WTC11 (cell line): ENCODE data around the gene CNOT3. TPM values are rescaled to one million over a fixed set of nuclear protein-coding genes. Genes with fewer than 3 reads are reported as not detected.

ENCODE experiments used
- ATAC-seq: fragments of 200-7000 bp; cut with Tn5 transposase; 2 replicates; pipeline ENCODE4 v1.10.0; 2021; ENCODE audit warnings: mild to moderate bottlenecking, moderate library complexity
- Bru-seq: library from RNA; stranded (reverse); fragments of 400-500 nt; gene quantifications from one replicate; lab custom pipeline; 2021; lab: Mats Ljungman, UMichigan
- CTCF ChIA-PET: fragments of 300-600 bp; sonication (Branson Sonifier 250); formaldehyde crosslinking; loops from one replicate; lab custom pipeline; 2021; ENCODE audit warnings: antibody characterized with exemption; lab: Charles Lee
- POLR2A ChIA-PET: fragments of 350-600 bp; sonication (Branson Sonifier 250); formaldehyde crosslinking; loops from one replicate; lab custom pipeline; 2021; ENCODE audit warnings: antibody characterized with exemption; lab: Charles Lee
- DNase-seq: peaks from one replicate; pipeline ENCODE4 v3.0.0; 2021; ENCODE audit warnings: low spot score
- H3K27ac Mint-ChIP-seq: 2 replicates; pipeline ENCODE4 v1.8.0; 2021; ENCODE audit warnings: mixed read lengths
- H3K27me3 Mint-ChIP-seq: 2 replicates; pipeline ENCODE4 v1.8.0; 2021; ENCODE audit warnings: low read depth, mild to moderate bottlenecking, moderate library complexity, mixed read lengths
- H3K36me3 Mint-ChIP-seq: 2 replicates; pipeline ENCODE4 v1.8.0; 2021; ENCODE audit warnings: mixed read lengths
- H3K4me1 Mint-ChIP-seq: 2 replicates; pipeline ENCODE4 v1.8.0; 2022; ENCODE audit warnings: mixed read lengths
- H3K4me3 Mint-ChIP-seq: 2 replicates; pipeline ENCODE4 v1.8.0; 2021; ENCODE audit warnings: mild to moderate bottlenecking, moderate library complexity, mixed read lengths
- H3K9me3 Mint-ChIP-seq: 2 replicates; pipeline ENCODE4 v1.8.0; 2021; ENCODE audit warnings: mixed read lengths
- AR ChIP-seq: fragments of 250-450 bp; sonication (Bioruptor Pico); IDR thresholded peaks from 2 replicates; pipeline ENCODE4 v1.9.0; 2021; ENCODE audit warnings: mild to moderate bottlenecking
- ATF3 ChIP-seq: sonication (generic); formaldehyde crosslinking; conservative IDR thresholded peaks from 2 replicates; pipeline ENCODE4 v1.8.1; 2022; ENCODE audit warnings: mild to moderate bottlenecking, missing genetic modification reagents
- CREM ChIP-seq: sonication (generic); formaldehyde crosslinking; IDR thresholded peaks from 2 replicates; pipeline ENCODE4 v1.8.1; 2022; ENCODE audit warnings: mild to moderate bottlenecking, missing genetic modification reagents, moderate library complexity
- E2F5 ChIP-seq: sonication (generic); formaldehyde crosslinking; IDR thresholded peaks from 2 replicates; pipeline ENCODE4 v1.8.1; 2022; ENCODE audit warnings: mild to moderate bottlenecking, moderate library complexity, missing genetic modification reagents
- FOXJ3 ChIP-seq: sonication (generic); formaldehyde crosslinking; IDR thresholded peaks from 2 replicates; pipeline ENCODE4 v1.9.0; 2021; ENCODE audit warnings: missing genetic modification reagents, mild to moderate bottlenecking, borderline replicate concordance
- IRF1 ChIP-seq: sonication (generic); formaldehyde crosslinking; IDR thresholded peaks from 2 replicates; pipeline ENCODE4 v1.8.0; 2023; ENCODE audit warnings: missing genetic modification reagents
- IRF2 ChIP-seq: sonication (generic); formaldehyde crosslinking; IDR thresholded peaks from 2 replicates; pipeline ENCODE4 v1.8.0; 2022; ENCODE audit warnings: low read depth, missing genetic modification reagents, borderline replicate concordance
- KAT7 ChIP-seq: sonication (generic); formaldehyde crosslinking; IDR thresholded peaks from 2 replicates; pipeline ENCODE4 v1.8.1; 2023; ENCODE audit warnings: missing genetic modification reagents, mild to moderate bottlenecking, borderline replicate concordance
- MAX ChIP-seq: sonication (generic); formaldehyde crosslinking; IDR thresholded peaks from 2 replicates; pipeline ENCODE4 v1.8.0; 2022; ENCODE audit warnings: mild to moderate bottlenecking, missing genetic modification reagents
- PREB ChIP-seq: sonication (generic); formaldehyde crosslinking; IDR thresholded peaks from 2 replicates; pipeline ENCODE4 v1.8.1; 2022; ENCODE audit warnings: mild to moderate bottlenecking, missing genetic modification reagents, moderate library complexity, borderline replicate concordance
- RELA ChIP-seq: sonication (generic); formaldehyde crosslinking; IDR thresholded peaks from 2 replicates; pipeline ENCODE4 v1.8.1; 2022; ENCODE audit warnings: missing genetic modification reagents, mild to moderate bottlenecking, borderline replicate concordance
- TP53 ChIP-seq: sonication (generic); formaldehyde crosslinking; IDR thresholded peaks from 2 replicates; pipeline ENCODE4 v1.8.1; 2023; ENCODE audit warnings: mild to moderate bottlenecking, missing genetic modification reagents
- ZBTB43 ChIP-seq: sonication (generic); formaldehyde crosslinking; IDR thresholded peaks from 2 replicates; pipeline ENCODE4 v1.8.1; 2023; ENCODE audit warnings: mild to moderate bottlenecking, missing genetic modification reagents
- ZNF219 ChIP-seq: sonication (generic); formaldehyde crosslinking; IDR thresholded peaks from 2 replicates; pipeline ENCODE4 v1.8.0; 2023; ENCODE audit warnings: missing genetic modification reagents, mild to moderate bottlenecking, borderline replicate concordance
- ZNF281 ChIP-seq: sonication (generic); formaldehyde crosslinking; IDR thresholded peaks from 2 replicates; pipeline ENCODE4 v1.8.0; 2023; ENCODE audit warnings: mild to moderate bottlenecking, missing genetic modification reagents
- ZNF423 ChIP-seq: fragments of 250-450 bp; sonication (Bioruptor Pico); IDR thresholded peaks from 2 replicates; pipeline ENCODE4 v2.1.2; 2022; ENCODE audit warnings: mild to moderate bottlenecking, moderate library complexity
- ZNF425 ChIP-seq: fragments of 250-450 bp; sonication (Bioruptor Pico); conservative IDR thresholded peaks from 2 replicates; pipeline ENCODE4 v1.9.0; 2021; ENCODE audit warnings: mild to moderate bottlenecking
- long read RNA-seq, 3 experiments: library from RNA in 1 of 3; library from capped mRNA in 1 of 3; library from polyadenylated mRNA in 1 of 3; unstranded in 2 of 3; stranded (forward) in 1 of 3; transcript quantifications; one replicate each; pipeline ENCODE4 v2.0.0, GENCODE V29; 2021
- total RNA-seq: library from RNA; stranded (reverse); gene quantifications from 3 replicates; pipeline ENCODE4 v1.2.3, GENCODE V29; 2021

The CNOT3 gene
- total RNA-seq (90.7 to 96.8 TPM (median 93.3 TPM) in 3 replicates), Bru-seq, nascent RNA (percentile 75 among the genes with signal in this experiment)
- long read RNA-seq, experiment 1, full-length matches to known transcripts = 196 of 392 reads
- long read RNA-seq, experiment 1, partial matches to known transcripts = 51 of 392 reads
- long read RNA-seq, experiment 1, other reads (novel, unspliced or antisense) = 145 of 392 reads
- long read RNA-seq, experiment 2, transcript CNOT3-201 (18 exons, 2,890 nt) = major isoform, 19 of 102 reads
- long read RNA-seq, experiment 2, partial matches to known transcripts = 43 of 102 reads
- long read RNA-seq, experiment 2, other reads (novel, unspliced or antisense) = 39 of 102 reads
- long read RNA-seq, experiment 3, partial matches to known transcripts = 0 of 2 reads
- long read RNA-seq, experiment 3, other reads (novel, unspliced or antisense) = 1 of 2 reads

- H3K27me3 Mint-ChIP-seq = no peaks in the 10 kb centered on the region
- CTCF ChIA-PET = interaction anchor here (1.0 to 2.7 kb wide), 20 partner anchors 14 to 617 kb away, joined by 3 to 19 read pairs (median 6); partner anchors contain the start of genes MBOAT7, MYADM, PRPF31 and TFPT
- ATAC-seq (no peak), DNase-seq (no peak)
- H3K27ac Mint-ChIP-seq = peak within 1 kb of the TSS; percentile 98
- POLR2A ChIA-PET = interaction anchor here (0.8 to 2.8 kb wide), 7 partner anchors 12 to 270 kb away, joined by 3 to 23 read pairs (median 6); partner anchors contain the start of genes LENG1, MYADM, PRPF31 and TFPT
- TF ChIP-seq IRF1 (CRISPR knock-in tag) (no peak), PREB (CRISPR knock-in tag) (0 out of 2 replicates have a peak, but pooled peaks have one; percentile 16), ZNF425 (no peak), ATF3 (no peak), AR (CRISPR knock-in tag) (no peak), CREM (CRISPR knock-in tag) (0 out of 2 replicates have a peak, but pooled peaks have one; percentile 29), ZNF219 (CRISPR knock-in tag) (no peak; the same call in 1 of the 2 replicates), TP53 (CRISPR knock-in tag) (peak; percentile 53; the same call in 1 of the 2 replicates), RELA (CRISPR knock-in tag) (peak; percentile 55; the same call in 1 of the 2 replicates), FOXJ3 (CRISPR knock-in tag) (no peak), E2F5 (CRISPR knock-in tag) (0 out of 2 replicates have a peak, but pooled peaks have one; percentile 5), IRF2 (CRISPR knock-in tag) (no peak), ZBTB43 (CRISPR knock-in tag) (0 out of 2 replicates have a peak, but pooled peaks have one; percentile 7), ZNF423 (CRISPR knock-in tag) (peak; percentile 55; the same call in 1 of the 2 replicates), ZNF281 (CRISPR knock-in tag) (no peak), MAX (CRISPR knock-in tag) (0 out of 2 replicates have a peak, but pooled peaks have one; percentile 30), KAT7 (CRISPR knock-in tag) (0 out of 2 replicates have a peak, but pooled peaks have one; percentile 52)
- TF ChIP-seq, all 79 proteins: peak for 9
- Mint-ChIP-seq H3K36me3 (peaks cover 11% of the 10 kb centered on the region), H3K4me3 (peak within 1 kb of the TSS; percentile 92), H3K9me3 (no peaks in the 10 kb centered on the region), H3K4me1 (peaks cover 35% of the 10 kb centered on the region)
Observed at GRCh38 chr19:54137699-54138488, at the start of gene CNOT3. CNOT3 (plus strand) TSS chr19:54137762; CDS start chr19:54142979, 5,217 bp downstream.
